Small intestine (tissue), 7 donors: ENCODE data around the gene NRP2. TPM values are rescaled to one million over a fixed set of nuclear protein-coding genes. Genes with fewer than 3 reads are reported as not detected.
A peak's percentile ranks its signal among the peaks of the same experiment; 100 is the strongest.

Experiments
- DNase-seq, 2 donors: peaks; one replicate each; pipeline versions ENCODE4 v3.0.0 to v3.0.0-alpha.2; 2013
- FAIRE-seq: peaks from 2 replicates; lab custom pipeline; 2012; peaks lifted over from hg19 to GRCh38; lab: Jason Lieb, UNC
- H3K27ac ChIP-seq, 3 donors: one replicate each; pipeline ENCODE4 v1.5.1; 2013; ENCODE audit warnings: low read length in 2 of 3, mild to moderate bottlenecking in 2 of 3, control low read depth in 1 of 3, inconsistent platforms in 1 of 3, low read depth in 1 of 3, moderate library complexity in 1 of 3
- H3K27me3 ChIP-seq, 3 donors: one replicate each; pipeline ENCODE4 v1.6.1; 2013; ENCODE audit warnings: low read length in 3 of 3, inconsistent platforms in 1 of 3; ENCODE audit not compliant: control insufficient read depth in 3 of 3, insufficient read depth in 3 of 3
- H3K36me3 ChIP-seq, 3 donors: one replicate each; pipeline ENCODE4 v1.6.1; 2013; ENCODE audit warnings: low read length in 3 of 3, inconsistent platforms in 1 of 3, low read depth in 1 of 3, mild to moderate bottlenecking in 1 of 3, moderate library complexity in 1 of 3; ENCODE audit not compliant: control insufficient read depth in 3 of 3, insufficient read depth in 2 of 3
- H3K4me1 ChIP-seq, 3 donors: one replicate each; pipeline ENCODE4 v1.6.1; 2013; ENCODE audit warnings: low read length in 2 of 3, inconsistent platforms in 1 of 3, low read depth in 1 of 3, mild to moderate bottlenecking in 1 of 3, moderate library complexity in 1 of 3; ENCODE audit not compliant: control insufficient read depth in 3 of 3, insufficient read depth in 2 of 3
- H3K4me3 ChIP-seq, 3 donors: one replicate each; pipeline ENCODE4 v1.5.1; 2013; ENCODE audit warnings: low read length in 3 of 3, control low read depth in 1 of 3, inconsistent platforms in 1 of 3, low read depth in 1 of 3, mild to moderate bottlenecking in 1 of 3, moderate library complexity in 1 of 3
- H3K9me3 ChIP-seq, 2 donors: one replicate each; pipeline ENCODE4 v1.6.1; 2013; ENCODE audit warnings: low read depth in 1 of 2, low read length in 1 of 2; ENCODE audit not compliant: control insufficient read depth in 2 of 2, insufficient read depth in 1 of 2
- WGBS, 3 donors: extraction: QIAGEN DNeasy Blood & Tissue Kit; methylation state at CpG; one replicate each; pipeline ENCODE4 v1.1.7; 2013; 5-methylcytosine and 5-hydroxymethylcytosine counted together
- polyA plus RNA-seq, 4 donors: library from polyadenylated mRNA; stranded (reverse) in 3 of 4; unstranded in 1 of 4; fragments of 200-250 nt in 3 of 4; fragments of 120-200 nt in 1 of 4; gene quantifications; one replicate each; pipeline versions ENCODE4 v1.2.1 to v1.2.3, GENCODE V29; 2013
- donor health status: healthy with polysubstance abuse.
- donor health status: control.
- donor health status: control.
- donor health status: Bipolar disorder and iron deficiency.
- donor health status: healthy.

NRP2 gene
- polyA plus RNA-seq, 4 donors, result 0.81 to 9.6 (median 4.9) TPM

DNA sequence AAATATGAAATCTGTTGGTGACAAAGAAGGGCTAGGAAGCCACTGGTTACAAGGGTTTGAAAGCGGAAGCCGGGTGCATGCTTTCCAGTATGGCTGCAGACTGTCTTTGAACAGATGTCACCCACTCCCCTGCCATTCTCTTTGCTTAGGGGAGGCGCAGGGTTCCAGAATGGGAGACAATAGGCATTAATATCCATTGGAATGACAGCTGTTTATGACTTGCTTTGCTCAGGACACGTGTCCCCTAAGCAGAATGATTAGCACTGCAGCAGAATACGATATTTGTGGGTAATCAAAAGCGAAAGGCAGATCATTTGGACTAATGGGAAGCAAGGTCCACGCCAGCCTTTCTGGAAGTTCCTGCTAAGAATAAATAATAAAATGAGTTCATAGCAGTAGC is 25.8 kb upstream of the NRP2 start:
- Histone ChIP-seq H3K36me3 (no peaks in the 10 kb centered on the region), H3K27ac (no peak overlapping the region), H3K9me3 (no peaks in the 10 kb centered on the region), H3K4me1 (no peaks in the 10 kb centered on the region), H3K27me3 (no peaks in the 10 kb centered on the region), H3K4me3 (no peak overlapping the region)
- 37 to 64% (median 42%) methylated on average over 7 of the region's 7 CpGs for WGBS, 3 donors
- DNase-seq (peak in 1 of 2 donors; percentile 42), FAIRE-seq (no peak)

DNA sequence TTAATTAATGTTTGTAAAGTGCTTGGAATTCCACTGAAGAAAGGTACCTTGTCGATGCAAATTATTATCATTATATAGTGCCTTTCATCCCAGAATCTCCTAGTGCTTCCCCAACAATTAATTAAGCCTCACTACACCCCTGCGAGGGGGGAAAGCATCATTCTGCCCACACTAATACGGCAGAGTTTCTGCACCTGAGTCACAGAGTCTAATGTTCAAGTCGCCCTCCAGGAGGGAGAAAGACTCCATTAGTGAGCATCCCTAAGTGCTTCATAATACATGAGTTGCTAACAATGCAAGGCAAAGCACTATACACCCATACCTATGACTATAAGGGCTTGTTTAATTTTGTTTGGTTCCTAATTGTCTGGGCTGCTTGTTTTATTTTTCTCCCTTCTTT is 25.4 kb upstream of the NRP2 start:
- Histone ChIP-seq H3K4me3 (no peak overlapping the region), H3K27me3 (no peaks in the 10 kb centered on the region), H3K4me1 (no peaks in the 10 kb centered on the region), H3K9me3 (no peaks in the 10 kb centered on the region), H3K27ac (no peak overlapping the region), H3K36me3 (no peaks in the 10 kb centered on the region)
- DNase-seq (no peak), FAIRE-seq (no peak)
- WGBS, 3 donors, result 29 to 77% (median 48%) methylated on average over 4 of the region's 4 CpGs

DNA sequence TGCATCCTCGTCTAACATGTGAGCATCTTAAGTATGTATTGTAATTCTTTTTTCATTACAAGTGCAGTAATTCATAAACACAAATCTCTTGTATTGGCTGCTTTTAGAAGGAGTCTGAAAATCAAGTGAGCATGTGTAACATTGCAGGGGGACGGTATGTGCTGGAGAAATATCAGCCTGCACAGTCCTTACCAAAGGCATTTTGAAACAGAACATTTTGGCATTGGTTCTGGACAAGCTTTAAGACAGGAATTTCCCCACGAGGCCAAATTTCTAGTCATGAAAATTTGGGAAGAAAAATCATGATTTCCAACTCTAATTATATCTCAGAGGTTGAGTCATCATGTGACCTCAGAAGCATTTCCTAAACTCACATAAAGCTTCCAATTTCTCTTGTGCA is 24.7 kb upstream of the NRP2 start:
- DNase-seq (no peak), FAIRE-seq (no peak)
- Histone ChIP-seq H3K4me1 (no peaks in the 10 kb centered on the region), H3K27ac (no peak overlapping the region), H3K9me3 (no peaks in the 10 kb centered on the region), H3K4me3 (no peak overlapping the region), H3K27me3 (no peaks in the 10 kb centered on the region), H3K36me3 (no peaks in the 10 kb centered on the region)
- WGBS, 3 donors, result 57 to 84% (median 67%) methylated on average over 3 of the region's 3 CpGs

DNA sequence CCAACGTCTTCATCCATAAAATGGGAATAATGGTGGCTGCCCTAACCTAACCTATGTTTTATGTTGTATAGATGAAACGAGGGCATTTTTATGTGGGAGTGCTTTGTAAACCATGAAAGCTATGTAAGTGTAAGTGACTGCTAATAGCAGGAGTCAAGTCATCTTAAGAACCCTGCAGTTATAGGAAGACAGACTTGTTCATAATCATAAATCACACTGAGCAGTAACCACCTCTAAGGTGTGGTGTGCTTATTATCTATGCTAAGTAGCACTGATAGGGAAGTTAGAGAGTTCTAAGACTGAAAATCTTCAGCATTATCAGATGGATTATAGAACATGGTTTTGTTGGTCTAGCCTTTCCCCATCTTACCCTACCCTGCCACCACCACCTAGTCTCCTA is 24.2 kb upstream of the NRP2 start:
- Histone ChIP-seq H3K4me1 (no peaks in the 10 kb centered on the region), H3K4me3 (no peak overlapping the region), H3K9me3 (no peaks in the 10 kb centered on the region), H3K36me3 (no peaks in the 10 kb centered on the region), H3K27ac (no peak overlapping the region), H3K27me3 (no peaks in the 10 kb centered on the region)
- WGBS, 3 donors, result 68 to 76% (median 71%) methylated on average over 2 of the region's 2 CpGs
- DNase-seq (no peak), FAIRE-seq (no peak)

DNA sequence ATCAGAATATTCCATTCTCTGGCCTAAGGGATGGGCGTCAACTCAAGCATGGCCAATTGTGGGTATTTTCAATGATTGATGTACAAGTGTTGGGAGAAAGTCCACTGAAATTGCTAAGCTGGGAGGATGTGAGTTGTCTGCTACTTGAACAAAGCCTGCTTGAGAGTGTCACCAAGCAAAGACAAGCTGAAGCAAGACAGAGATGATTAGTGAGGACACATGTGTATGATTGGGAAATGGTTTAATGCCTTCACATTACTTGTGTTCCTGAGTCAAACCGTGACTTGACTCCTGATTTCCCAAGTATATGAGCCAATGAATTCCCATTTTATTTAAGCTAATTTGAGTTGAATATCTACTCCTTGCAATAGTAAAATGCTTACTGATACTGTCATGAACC is 23.7 kb upstream of the NRP2 start:
- DNase-seq, result no peak
- WGBS, 3 donors, result 89 to 96% (median 95%) methylated on average over 2 of the region's 2 CpGs
- FAIRE-seq, result no peak
- Histone ChIP-seq H3K4me1 (no peaks in the 10 kb centered on the region), H3K27me3 (no peaks in the 10 kb centered on the region), H3K9me3 (no peaks in the 10 kb centered on the region), H3K36me3 (no peaks in the 10 kb centered on the region), H3K27ac (no peak overlapping the region), H3K4me3 (no peak overlapping the region)

DNA sequence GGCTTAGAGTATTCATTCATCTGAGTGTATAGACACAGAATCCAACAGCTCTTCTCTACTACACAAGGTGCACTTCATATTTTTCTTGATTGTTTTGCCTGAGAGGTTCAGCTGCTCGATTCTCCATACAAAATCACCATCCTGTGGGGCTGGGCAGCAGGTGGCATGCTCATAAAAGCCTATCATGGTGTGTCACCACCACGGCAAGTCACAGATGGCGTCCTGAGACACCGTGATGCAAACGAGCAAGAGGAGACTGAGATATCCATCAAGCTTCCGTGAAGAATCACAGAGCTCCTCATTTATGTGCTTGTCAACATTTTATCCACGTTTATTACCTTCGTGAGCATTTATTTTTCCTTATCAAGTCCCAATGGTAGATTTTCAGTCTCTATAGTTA is 22.4 kb upstream of the NRP2 start:
- FAIRE-seq, result no peak

DNA sequence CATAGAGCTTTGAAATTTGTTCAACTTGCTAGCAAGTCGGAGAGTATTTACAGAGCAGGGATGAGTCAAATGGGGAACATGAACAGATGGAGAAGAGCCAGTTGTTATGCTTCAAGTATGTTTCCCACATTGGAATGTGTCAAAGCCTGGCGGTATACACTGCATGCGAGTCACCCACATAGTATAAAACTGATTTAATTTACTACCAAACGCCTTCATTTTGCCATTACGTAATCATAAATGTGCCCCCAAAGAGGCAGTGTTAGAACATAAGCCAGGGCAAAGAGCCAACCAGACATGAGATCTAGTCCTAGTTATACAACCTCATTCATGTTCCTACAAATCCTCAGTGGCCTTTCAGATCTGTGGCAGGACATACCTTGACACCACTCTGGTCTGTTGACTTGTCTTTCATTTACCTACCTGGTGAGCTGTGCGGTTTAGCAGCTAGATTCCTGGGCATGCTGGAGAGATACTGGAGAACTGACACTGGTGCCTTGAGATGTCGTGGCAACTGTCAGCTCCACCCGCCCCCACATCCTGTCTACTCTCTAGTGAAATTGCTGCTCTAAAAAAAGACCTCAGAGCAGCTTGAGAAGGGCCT is 21.7 kb upstream of the NRP2 start:
- H3K36me3 ChIP-seq, result no peaks in the 10 kb centered on the region
- H3K4me1 ChIP-seq, result no peaks in the 10 kb centered on the region
- peak in 1 of 2 donors; percentile 10 for DNase-seq
- 49 to 86% (median 74%) methylated on average over 8 of the region's 8 CpGs for WGBS, 3 donors
- no peak for FAIRE-seq
- no peak overlapping the region for H3K27ac ChIP-seq
- H3K27me3 ChIP-seq, result no peaks in the 10 kb centered on the region
- no peak overlapping the region for H3K4me3 ChIP-seq
- H3K9me3 ChIP-seq, result no peaks in the 10 kb centered on the region

More for the DNA sequence above, 22.4 kb upstream of the NRP2 start:
- H3K27me3 ChIP-seq, result no peaks in the 10 kb centered on the region
- H3K9me3 ChIP-seq, result no peaks in the 10 kb centered on the region
- H3K27ac ChIP-seq, result no peak overlapping the region
- H3K4me3 ChIP-seq, result no peak overlapping the region
- no peaks in the 10 kb centered on the region for H3K4me1 ChIP-seq
- no peaks in the 10 kb centered on the region for H3K36me3 ChIP-seq
- DNase-seq, result no peak
- 67 to 76% (median 70%) methylated on average over 8 of the region's 8 CpGs for WGBS, 3 donors

DNA sequence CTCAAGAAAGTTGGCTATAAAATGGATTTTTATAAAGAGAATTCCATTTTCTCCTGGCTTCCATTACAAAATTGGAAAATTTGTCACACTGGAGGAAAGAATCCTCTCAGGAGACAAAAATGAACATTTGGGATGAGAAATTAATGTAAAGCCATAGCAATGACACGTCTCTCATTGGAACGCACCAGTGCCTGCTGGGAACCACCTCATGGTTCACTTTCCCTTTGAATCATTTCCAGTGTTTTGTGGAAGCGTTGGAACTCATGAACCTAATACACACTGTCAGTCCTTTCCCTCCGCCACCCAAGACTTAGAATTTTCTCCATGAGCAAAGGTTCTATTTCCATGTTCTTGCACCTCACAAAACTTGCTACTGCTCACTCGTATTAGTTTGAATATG is 21.0 kb upstream of the NRP2 start:
- no peak for FAIRE-seq
- Histone ChIP-seq H3K4me1 (no peaks in the 10 kb centered on the region), H3K9me3 (no peaks in the 10 kb centered on the region), H3K4me3 (no peak overlapping the region), H3K27ac (no peak overlapping the region), H3K27me3 (no peaks in the 10 kb centered on the region), H3K36me3 (no peaks in the 10 kb centered on the region)
- no peak for DNase-seq
- 90 to 92% (median 91%) methylated on average over 5 of the region's 5 CpGs for WGBS, 3 donors
